Tongue (tissue), 2 donors: ENCODE data around the gene F2. TPM values are rescaled to one million over a fixed set of nuclear protein-coding genes. Genes with fewer than 3 reads are reported as not detected.
"Not testable (repeated sequence)": the region's sequence is repeated elsewhere in the genome, so short reads cannot be mapped to it uniquely, and the experiment has no call there.

Source experiments
- DNase-seq: peaks from one replicate; pipeline ENCODE4 v3.0.0-alpha.2; 2015
- total RNA-seq: library from RNA; depleted of rRNA; stranded (reverse); fragments of >200 nt; gene quantifications from one replicate; pipeline ENCODE4 v1.2.3, GENCODE V29; 2014

Gene F2
- total RNA-seq, 1 donor from 2014 or later: not detected

DNA sequence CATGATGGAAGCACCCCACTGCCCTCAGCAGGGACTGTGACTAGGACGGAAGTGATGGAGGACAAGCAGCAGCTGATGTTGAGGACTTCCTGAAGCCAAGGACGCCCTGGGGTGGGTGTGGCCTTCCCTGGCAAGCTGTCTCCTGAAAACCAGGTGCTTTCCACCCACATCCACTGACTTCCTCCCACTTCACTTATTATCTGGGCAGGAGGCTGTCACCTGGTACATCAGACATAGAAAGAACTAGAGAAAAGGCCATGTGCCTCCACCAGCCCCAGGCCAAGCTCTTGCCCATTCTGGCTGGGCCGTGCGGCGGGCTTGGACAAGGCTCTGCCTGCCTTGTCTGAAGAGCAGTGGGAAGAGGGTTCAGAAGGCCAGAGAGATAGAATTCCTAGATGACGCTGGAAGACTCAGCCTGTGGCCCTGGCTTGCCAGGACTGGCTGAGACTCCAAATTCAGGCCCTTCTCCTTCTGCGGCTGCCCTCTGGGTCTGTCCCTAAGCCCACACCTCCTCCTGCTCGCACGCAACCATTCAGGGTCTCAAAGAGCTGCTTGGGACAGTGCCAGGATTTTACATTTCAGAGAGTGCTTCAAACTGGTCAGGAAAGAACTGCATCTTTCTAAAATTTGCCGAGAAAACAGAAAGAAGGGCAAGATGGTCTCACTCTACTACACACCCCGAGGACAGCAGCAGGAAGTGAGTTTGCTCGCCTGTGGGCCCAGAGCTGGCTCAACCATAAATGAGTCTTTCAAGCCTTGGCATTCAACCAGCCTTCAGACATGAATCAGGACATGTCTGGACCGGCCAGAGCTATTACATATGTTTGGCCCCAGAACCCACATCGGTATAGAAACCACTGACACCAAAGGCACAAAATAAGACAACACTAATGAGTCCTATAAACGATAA is 31.9 kb upstream of the F2 start:
- peak; percentile 18 for DNase-seq

DNA sequence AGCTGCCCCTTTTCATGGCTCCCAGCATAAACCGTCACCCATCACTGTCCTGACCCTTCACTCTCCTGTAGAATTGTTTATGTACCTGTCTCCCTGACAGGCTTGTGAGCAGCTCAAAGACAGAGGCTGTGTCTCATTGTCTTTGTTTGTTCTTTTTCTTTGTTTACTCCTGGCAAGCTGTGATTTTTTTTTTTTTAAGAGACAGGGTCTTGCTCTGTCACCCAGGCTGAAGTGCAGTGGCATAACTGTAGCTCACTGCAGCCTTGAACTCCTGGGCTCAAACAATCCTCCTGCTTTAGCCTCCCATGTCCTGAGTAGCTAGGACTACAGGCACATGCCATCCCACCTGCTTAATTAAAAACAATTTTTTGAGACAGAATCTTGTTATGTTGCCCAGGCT is 28.3 kb upstream of the F2 start:
- DNase-seq: no peak

DNA sequence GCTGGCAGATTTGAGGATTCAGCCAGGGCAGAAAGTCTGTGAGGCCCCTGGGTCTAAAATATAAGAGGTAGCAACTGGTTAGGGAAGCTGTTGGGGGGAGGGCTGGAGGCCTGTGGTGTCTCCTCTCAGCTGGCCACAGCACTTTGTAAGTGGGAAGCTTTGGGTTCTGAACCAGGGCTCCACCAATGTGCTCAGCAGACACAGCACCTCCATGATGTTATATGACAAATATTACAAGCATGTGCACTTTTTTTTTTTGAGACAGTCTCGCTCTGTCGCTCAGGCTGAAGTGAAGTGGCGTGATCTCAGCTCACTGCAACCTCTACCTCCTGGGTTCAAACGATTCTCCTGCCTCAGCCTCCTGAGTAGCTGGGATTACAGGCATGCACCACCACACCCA is 26.6 kb upstream of the F2 start:
- no peak for DNase-seq

DNA sequence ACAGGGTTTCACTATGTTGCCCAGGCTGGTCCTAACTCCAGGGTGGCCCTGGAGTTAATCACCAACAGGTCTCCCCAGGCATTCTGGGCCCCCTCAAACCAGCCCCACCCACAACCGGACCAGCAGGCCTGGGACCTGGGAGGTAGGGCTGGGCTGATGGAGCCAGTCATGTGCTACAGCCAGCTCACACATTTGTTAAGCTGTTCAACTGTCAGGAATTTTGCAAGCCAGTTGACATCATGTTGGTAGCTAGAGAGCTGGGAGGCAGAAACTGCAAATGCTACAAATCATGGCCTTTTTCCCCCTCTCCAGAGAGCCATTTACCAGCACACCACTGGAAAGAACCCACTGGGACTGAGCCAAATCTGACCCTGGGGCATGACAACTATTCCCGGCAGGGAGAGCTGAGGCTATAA is 25.4 kb upstream of the F2 start:
- DNase-seq: no peak

DNA sequence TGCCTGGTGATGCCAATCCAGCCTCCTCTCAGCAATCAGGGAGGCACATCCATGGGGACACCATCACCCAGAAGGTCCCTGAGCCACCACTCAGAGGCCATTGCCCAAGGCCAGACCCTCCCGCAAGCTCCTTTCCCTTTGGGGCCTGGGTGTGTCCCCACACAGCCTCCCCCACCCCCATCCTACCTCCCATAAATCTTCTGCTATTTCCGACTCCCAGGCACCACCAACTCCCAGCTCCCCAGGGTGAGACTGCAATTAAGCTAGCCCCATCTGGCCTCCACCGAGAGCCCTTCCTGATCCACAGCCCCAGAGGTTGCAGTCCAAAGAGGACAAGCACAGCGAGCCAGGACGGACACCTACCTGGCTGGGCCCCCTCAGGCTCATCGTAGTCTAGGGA is 24.9 kb upstream of the F2 start:
- no peak for DNase-seq

DNA sequence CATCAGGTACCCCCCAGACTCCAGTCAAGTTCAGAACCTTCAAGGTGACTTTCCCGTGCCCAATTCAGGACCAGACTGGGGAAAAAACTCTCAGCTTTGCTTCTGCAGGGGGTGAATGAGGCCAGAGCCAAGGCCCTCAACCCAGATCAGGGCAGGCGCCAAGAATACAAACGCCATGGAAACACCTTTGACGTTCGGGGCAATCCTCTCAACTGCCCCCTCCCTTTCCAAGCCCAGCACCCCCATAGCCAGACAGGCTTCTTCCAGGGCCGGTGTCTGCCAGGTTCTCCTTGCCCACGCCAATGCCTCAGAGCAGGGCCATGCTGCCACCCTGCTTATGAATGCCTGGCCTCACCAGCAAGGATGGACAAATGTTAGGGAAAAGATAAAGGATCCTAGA is 24.4 kb upstream of the F2 start:
- no peak for DNase-seq

DNA sequence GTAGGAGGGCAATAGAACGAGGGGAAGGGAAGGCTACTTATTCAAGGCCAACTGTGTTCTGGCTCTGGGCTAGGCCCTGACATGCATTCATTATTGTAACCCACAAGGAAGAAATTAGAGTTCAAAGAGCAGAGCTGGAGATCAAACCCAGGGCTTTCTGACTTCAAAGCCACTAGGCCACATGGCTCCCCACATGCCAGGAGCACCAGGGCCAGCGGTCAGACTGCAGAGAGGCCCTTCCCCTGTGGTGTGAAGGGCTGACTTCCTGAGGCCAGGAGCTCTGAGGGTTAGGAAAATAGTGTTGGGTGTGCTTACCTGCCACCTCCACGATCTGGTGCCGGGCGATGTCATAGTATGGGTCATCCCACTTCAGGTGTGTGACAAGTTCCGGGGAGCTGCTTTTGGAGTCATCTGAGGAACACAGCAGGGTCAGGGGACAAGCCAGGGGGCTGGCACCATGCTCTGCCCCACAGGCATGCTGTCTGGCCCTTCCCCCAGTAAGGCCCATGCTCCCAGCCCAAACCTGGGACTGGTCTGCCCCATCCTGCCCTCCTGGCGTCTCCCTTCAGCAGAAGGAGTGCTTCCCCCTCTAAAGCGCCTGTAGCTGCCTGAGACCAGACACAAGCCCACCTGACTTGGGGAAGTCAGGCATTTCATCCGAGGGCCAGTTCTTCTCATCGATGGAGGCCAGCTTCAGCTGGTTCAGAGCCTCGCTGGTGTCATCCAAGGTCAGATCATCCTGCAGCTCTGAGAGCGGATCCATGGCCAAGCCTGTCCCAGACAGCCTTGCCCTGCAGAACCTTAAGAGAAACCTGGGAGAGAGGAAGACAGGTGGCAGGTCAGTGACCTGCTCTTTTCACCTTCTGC is 23.4 kb upstream of the F2 start:
- no peak for DNase-seq

DNA sequence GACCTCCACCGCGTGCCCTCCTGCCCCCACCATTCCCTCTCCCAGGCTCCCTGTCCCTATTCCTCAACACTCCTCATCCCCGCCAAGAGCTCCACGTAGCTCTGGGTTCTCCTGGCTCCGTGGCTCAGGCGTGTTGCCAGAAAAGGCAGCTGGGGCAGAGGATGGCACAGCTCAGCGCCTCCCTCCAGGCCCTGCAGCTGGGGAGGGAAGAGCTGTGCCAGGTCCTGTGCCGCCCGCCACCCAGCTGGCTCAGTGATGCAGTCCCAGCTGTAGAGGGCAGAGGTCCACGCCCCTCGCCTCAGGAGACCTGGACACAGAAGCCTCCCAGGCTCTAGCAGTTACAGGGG is 22.8 kb upstream of the F2 start:
- peak; percentile 94 for DNase-seq

DNA sequence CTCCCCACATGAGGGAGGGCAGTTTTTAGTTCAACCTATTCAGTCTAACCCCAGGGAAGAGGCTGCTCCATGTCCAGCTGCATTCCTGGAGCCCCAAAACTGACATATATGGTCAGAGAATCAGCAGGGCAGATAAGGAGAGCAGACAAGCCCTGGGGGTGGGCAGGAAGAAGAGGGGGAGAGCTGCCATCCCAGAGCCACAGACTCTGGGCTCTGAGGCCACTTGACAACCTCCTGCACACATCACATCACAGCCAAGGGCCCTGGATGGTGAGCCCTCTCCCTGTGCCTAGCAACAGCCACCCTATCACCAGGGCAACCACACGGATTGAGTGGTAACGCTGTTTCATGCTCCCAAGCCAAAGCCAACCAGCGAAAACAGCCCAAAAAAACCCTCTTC is 21.7 kb upstream of the F2 start:
- DNase-seq: no peak

DNA sequence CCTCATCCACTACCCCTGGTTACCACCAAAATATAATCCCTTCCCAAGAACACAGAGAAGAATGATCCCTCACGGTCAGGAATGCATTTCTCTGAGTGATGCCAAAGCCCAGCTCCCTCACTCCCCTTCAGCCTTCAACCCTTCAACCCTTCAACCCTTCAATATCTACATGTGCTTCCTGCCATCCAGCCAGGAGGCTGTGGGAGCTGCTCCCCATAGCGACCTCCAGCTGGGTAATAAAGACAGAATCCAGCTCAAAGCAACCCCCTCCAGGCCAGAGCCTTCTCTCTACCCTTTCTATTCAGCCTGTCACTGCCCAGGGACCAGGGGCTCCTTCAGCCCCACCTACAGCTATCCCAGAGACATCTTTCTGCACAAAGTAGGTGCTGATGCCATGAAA is 21.3 kb upstream of the F2 start:
- no peak for DNase-seq

DNA sequence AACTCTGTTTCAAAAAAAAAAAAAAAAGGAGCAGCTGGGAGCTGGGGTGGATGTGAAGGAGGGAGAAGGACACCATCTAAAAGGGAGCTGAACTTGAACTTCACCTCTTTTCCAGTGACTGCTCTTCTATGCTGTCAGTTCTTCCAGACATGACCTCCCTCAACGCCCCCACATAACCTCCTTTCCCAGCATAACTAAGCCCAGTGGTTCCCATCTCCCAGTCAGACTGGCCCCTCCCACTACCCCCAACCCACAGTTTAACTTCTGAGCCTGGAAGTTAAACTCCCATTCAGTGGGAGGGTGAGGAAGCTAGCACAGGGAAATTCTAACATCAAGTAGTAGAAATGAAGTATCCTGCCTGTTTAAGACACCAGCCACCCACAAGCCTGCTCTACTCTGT is 20.4 kb upstream of the F2 start:
- DNase-seq: no peak

DNA sequence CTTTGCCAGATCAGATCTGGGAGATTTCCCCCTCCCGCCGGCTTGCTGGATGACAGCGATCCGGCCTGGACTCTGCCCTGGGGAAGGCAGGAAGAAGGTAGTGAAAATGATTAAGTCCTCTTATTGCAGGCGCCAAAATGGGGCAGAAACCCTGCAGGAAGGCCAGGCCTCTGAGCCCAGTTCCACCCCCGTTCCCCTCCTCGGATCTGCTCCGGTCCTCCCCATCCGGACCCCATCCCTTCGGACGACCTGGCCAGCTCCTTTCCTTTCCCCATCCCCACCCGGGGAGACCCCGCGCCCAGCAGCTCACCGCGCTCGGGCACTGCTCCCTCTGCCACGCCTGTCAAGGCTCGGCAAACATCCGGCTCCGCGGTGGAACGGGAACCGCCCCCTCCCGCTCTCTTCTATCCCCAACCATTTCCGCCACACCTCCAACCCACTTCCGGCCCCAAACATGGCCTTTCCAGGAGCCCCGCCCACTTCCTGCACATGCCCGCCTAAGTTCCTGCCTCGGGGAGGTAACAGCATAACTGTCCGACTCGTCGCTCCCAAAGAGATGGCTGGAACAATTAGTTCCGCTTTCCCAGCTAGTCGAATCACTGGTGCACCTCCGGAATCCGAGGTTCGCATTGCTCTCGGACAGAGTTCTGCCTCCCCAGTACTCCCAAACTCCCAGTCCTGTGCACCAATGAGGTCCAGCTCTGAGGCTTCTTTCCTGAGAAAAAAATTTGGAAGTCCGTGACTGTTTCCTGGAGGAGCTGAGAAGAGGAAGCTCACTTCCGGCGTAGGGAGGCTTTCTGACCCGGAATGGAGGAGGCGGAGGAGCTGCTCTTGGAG is 18.6 kb upstream of the F2 start, which contains the start of the genes ARHGAP1 and ZNF408:
TSS of gene ARHGAP1 (minus strand) at position 379 of the 837 bp plus-strand sequence. CDS start 4,512 bp downstream, outside the sequence.
TSS of gene ZNF408 (plus strand) at position 791 of the 837 bp plus-strand sequence. CDS start at position 808, 17 bp downstream.
- peak; percentile 100 for DNase-seq

DNA sequence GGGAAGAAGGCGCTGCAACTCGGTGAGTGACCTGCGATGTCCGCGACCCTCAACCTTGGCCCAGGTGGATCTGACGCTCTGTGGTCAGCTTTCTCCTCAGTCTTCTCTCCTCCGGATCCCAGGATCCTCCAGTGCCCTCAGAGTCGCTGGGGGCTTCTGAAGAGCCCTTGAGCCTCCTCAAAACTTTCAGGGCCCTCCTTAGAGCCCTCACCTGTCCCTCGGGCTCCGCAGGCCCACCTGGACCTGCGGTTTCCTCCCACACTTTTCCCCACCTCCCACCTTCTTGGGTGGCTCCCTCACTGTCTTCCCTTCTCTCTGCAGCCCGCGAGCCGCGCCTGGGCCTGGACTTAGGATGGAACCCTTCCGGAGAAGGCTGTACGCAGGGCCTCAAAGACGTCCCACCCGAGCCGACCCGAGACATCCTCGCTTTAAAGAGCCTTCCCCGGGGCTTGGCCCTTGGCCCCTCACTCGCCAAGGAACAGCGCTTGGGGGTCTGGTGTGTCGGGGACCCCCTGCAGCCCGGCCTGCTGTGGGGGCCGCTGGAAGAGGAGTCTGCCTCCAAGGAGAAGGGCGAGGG is 17.8 kb upstream of the F2 start:
- no peak for DNase-seq

DNA sequence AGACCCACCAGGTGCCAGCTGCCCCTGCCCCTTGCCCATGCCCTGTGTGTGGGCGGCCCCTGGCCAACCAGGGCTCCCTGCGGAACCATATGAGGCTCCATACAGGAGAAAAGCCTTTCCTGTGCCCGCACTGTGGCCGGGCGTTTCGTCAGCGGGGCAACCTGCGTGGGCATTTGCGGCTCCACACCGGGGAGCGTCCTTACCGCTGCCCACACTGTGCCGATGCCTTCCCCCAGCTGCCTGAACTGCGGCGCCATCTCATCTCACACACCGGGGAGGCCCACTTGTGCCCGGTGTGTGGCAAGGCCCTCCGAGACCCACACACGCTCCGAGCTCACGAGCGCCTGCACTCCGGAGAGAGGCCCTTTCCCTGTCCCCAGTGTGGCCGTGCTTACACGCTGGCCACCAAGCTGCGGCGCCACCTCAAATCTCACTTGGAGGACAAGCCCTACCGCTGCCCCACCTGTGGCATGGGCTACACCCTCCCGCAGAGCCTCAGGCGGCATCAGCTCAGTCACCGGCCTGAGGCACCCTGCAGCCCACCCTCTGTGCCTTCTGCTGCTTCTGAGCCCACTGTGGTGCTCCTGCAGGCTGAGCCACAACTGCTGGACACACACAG is 13.8 kb upstream of the F2 start:
- no peak for DNase-seq

DNA sequence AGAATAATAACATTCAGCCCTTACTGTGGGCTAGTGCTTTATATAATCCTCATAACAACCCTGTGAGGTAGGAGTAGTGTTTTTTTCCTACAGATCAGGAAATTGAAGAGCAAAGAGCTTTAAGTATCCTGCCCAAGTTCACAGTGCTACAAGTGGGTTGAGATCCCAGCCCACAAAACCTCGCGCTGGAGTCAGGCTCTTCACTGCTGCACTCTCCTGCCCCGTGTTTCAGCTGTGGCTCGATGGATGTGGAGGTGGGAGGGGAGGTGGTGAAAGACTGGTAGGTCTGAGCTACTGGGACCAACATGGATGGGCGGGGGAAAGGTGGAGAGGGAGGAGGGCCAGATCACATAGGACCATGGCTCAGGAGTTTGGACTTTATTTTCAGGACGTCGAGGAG is 12.1 kb upstream of the F2 start:
- DNase-seq: no peak

DNA sequence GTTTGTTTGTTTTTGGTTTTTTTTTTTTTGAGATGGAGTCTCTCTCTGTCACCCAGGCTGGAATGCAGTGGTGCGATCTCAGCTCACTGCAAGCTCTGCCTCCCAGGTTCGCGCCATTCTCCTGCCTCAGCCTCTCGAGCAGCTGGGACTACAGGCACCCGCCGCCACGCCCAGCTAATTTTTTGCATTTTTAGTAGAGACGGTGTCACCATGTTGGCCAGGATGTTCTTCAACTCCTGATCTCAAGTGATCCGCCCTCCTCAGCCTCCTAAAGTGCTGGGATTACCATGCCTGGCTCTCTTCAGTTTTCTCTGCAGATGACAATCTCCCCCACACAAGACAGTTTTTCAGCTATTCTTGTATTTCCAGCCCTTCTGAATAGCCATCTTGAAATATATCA is 9.7 kb upstream of the F2 start:
- DNase-seq: not testable (repeated sequence)

DNA sequence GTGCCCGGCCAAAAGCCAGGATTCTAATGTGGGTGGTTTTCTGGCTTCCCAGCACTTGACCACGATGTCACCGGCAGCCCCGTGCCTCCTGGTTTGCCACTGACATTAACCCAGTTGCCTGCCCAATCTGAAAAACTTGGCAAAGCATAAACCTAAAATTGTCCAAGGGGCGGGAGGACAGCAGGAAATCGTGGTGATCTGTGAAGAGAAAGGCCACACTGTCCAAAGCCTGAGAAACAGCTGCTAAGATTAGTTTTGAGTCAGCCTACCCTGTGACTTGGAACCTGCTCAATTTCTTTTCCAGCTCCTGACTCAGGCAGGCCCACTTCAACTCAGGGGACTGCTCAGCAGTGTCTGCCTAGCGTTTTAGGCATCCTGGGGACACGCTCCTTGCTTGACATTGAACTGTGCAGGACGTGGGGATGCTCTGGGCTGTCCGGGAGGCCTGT is 8.2 kb upstream of the F2 start:
- peak; percentile 90 for DNase-seq

DNA sequence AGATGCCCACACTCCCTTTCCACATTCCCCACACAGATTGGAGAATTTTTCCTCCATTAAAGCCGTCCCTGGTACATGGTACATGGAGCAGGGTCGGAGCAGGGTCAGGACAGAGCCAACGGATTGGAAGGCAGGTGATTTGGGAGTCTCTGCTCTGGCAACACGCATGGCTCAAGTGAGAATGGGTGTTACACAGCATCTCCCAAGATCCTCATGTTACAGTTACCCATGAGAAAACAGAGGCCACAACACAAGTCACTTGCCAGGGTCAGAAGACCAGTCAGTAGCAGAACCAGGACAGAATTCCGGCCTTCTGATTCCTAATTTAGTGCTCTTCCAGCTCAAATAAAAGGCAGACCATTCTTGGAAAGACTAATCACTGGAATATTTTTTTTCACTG is 7.7 kb upstream of the F2 start:
- no peak for DNase-seq

DNA sequence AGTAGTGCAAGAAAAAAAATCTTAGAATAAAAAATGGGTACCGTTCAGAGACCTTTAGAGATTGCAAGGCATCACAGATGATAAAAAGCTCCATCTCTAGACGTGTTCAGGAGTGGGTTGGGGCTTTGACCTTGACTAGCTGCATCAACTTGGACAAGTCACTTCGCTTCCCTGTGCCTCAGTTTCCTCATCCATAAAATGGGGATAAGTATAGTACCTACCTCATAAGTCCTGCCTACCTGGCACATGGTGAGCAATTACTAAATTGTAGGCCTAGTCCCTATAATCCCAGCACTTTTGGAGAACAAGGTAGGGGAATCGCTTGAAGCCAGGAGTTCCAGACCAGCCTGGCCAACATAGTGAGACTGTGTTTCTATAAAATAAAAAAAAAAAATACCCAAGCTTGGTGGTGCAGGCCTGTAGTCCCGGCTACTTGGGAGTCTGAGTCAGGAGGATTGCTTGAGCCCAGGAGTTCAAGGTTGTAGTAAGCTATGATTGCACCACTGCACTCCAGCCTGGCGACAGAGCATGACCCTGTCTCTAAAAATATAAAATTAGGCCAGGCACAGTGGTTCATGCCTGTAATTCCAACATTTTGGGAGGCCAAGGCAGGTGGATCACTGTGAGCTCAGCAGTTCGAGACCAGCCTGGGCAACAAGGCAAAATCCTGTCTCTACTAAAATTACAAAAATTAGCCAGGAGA is 6.0 kb upstream of the F2 start:
- DNase-seq: no peak

DNA sequence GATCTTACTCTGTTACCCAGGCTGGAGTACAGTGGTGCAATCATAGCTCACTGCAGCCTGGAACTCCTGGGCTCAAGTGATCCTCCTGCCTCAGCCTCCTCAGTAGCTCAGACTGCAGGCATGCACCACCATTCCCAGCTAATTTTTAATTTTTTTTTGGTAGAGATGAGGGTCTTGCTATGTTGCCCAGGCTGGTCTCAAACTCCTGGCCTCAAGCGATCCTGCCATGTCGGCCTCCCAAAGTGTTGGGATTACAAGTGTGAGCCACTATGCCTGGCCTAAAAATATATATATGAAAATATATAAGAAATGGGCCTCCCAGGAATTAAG is 1.2 kb upstream of the F2 start:
- not testable (repeated sequence) for DNase-seq
